Large intestine (tissue), 3 donors: ENCODE results near the gene RPL23. TPM values are rescaled to one million over a fixed set of nuclear protein-coding genes. Genes with fewer than 3 reads are reported as not detected.

Experiments
- DNase-seq, 2 donors: peaks; one replicate each; pipeline versions ENCODE4 v3.0.0 to v3.0.0-alpha.2; 2013
- H3K27ac ChIP-seq: one replicate; pipeline ENCODE4 v1.5.1; 2013; ENCODE audit warnings: low read length
- H3K27me3 ChIP-seq: 2 replicates; pipeline ENCODE4 v1.6.1; 2013; ENCODE audit warnings: low read length; ENCODE audit not compliant: control insufficient read depth, insufficient read depth
- H3K36me3 ChIP-seq: 2 replicates; pipeline ENCODE4 v1.6.1; 2013; ENCODE audit warnings: low read length; ENCODE audit not compliant: control insufficient read depth, insufficient read depth
- H3K4me1 ChIP-seq: one replicate; pipeline ENCODE4 v1.6.1; 2013; ENCODE audit warnings: low read length; ENCODE audit not compliant: control insufficient read depth, insufficient read depth
- H3K4me3 ChIP-seq: one replicate; pipeline ENCODE4 v1.5.1; 2013; ENCODE audit warnings: low read length
- H3K9me3 ChIP-seq: one replicate; pipeline ENCODE4 v1.6.1; 2013; ENCODE audit warnings: mild to moderate bottlenecking, low read depth, low read length, moderate library complexity; ENCODE audit not compliant: control insufficient read depth
- WGBS: methylation state at CpG from one replicate; pipeline ENCODE4 v1.1.5; 2013; ENCODE audit warnings: low lambda C conversion rate; ENCODE audit not compliant: insufficient coverage; 5-methylcytosine and 5-hydroxymethylcytosine counted together
- polyA plus RNA-seq: library from polyadenylated mRNA; unstranded; fragments of 120-200 nt; gene quantifications from one replicate; pipeline ENCODE4 v1.2.1, GENCODE V29; 2013

RPL23 gene
- polyA plus RNA-seq, 1 donor = 2,763 TPM

DNA sequence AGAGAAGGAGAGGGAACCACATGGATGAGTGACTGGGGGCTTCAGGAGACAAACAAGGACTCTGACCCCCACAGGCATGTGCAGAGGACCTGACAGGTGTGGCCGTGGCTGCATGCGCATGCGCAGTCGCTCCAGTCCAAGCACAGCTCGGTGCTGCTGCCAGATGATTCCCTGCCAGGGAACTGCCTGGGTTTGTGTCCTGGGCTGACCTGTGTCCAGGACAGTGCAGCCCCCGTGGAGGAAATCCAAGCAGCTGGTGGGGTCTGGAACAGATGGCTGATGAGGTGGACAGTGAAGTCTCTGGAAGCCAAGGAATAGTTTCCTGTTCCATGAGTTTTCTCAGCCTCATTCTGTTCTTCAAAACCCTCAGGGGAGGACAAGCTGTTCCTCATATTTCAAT lies 43.7 kb upstream of the RPL23 start:
- H3K36me3 ChIP-seq = peaks cover 84% of the 10 kb centered on the region
- H3K4me1 ChIP-seq = peaks cover 53% of the 10 kb centered on the region
- no peaks in the 10 kb centered on the region for H3K27me3 ChIP-seq
- peak in 1 of 2 donors; percentile 72 for DNase-seq
- no peaks in the 10 kb centered on the region for H3K9me3 ChIP-seq
- peak overlapping the region; percentile 94 for H3K27ac ChIP-seq
- H3K4me3 ChIP-seq = no peak overlapping the region
- WGBS = no CpG with 5 or more reads among the region's 6 CpGs

DNA sequence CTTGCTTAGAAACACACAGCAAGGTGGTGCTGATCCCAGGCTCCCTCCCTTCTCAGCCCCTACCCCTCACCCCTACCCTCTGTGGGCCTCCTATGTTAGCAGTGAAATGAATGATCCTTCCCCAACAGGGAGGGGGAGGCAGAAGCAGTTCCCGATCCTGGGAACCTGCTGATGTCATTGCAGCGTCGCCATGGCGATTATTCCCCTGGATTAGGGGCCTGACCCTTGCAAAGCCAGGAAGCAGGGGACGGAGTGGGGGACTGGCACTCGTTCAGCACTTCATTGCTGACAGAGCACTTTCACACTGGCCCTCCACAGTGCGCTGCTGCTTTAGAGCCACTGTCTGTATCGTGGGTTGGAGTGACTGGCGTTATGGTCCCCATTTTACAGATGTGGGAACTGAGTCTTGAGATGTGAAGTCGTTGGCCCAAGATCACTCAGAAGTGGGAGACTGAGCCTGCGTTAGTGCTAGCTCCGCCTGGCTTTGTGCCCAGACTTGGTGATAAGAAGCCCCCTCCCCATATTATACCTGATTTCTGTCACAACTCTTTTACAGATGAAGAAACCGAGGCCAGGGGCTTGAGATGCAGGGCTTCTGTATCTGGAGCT lies 42.9 kb upstream of the RPL23 start:
- peaks cover 88% of the 10 kb centered on the region for H3K36me3 ChIP-seq
- H3K4me3 ChIP-seq = no peak overlapping the region
- no peaks in the 10 kb centered on the region for H3K27me3 ChIP-seq
- peaks cover 53% of the 10 kb centered on the region for H3K4me1 ChIP-seq
- H3K27ac ChIP-seq = peak overlapping the region; percentile 94
- WGBS = no CpG with 5 or more reads among the region's 13 CpGs
- no peak for DNase-seq
- no peaks in the 10 kb centered on the region for H3K9me3 ChIP-seq

DNA sequence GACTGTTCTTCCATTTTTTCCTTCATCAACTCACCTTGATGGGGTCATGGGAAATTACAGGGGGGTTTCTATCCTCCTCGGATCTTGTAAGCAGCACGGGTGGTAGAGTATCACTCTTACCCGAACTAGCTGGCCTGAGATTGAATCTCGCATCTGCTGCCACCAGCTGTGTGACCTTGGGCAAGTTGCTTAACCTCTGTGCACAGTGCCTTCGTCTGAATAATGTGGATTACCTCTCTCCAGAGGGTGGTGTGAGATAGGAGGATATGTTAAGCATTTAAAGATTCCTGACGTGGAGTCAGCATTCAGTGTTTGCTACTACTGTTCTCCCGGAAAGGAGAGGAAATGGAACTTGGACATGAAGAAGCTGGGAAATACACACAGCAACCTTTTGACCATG lies 40.8 kb upstream of the RPL23 start:
- peaks cover 90% of the 10 kb centered on the region for H3K36me3 ChIP-seq
- H3K4me3 ChIP-seq = no peak overlapping the region
- WGBS = no CpG with 5 or more reads among the region's 7 CpGs
- DNase-seq = no peak
- no peaks in the 10 kb centered on the region for H3K27me3 ChIP-seq
- peak overlapping the region; percentile 28 for H3K27ac ChIP-seq
- H3K9me3 ChIP-seq = no peaks in the 10 kb centered on the region
- peaks cover 48% of the 10 kb centered on the region for H3K4me1 ChIP-seq

DNA sequence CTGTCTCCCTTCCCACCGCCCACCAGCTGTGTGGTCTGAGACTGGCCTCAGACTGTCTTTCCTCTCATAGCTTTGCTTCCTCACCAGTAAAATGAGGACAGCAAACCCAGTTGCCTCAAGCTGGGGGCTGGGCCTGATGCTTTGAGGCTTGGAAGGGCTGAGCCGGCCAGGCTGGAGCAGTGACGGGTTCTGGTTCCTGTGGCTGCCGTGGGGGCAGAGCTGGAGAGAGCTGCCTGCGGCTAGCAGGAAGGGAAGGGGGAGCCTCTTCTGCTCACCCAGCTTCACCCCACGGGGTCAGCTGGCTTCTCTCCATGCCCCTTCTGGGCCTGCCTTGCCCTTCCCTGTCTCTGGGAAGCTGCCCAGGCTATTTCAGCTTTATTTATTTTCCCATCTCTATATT lies 40.1 kb upstream of the RPL23 start:
- H3K9me3 ChIP-seq = no peaks in the 10 kb centered on the region
- H3K4me3 ChIP-seq = no peak overlapping the region
- no peaks in the 10 kb centered on the region for H3K27me3 ChIP-seq
- H3K4me1 ChIP-seq = peaks cover 41% of the 10 kb centered on the region
- WGBS = no CpG with 5 or more reads among the region's 6 CpGs
- DNase-seq = no peak
- H3K36me3 ChIP-seq = peaks cover 90% of the 10 kb centered on the region
- no peak overlapping the region for H3K27ac ChIP-seq

DNA sequence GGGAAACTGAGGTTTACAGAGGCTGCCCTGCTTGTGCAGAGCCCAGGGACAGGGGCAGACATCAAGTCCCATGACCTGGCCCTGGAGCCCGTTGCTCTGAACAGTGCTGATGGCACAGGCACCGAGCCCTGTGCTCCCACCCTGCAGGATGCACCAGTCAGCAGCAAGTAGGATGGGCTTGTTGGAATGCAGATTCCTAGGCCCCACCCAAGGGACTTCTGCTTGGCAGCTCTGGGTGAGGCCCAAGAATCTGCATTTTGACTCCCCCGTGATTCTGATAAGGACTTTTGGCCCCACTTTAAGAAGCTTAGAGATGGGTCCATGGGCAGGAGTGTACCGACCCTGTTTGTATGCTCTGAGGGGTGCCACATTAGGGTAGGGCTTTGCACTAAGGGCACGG lies 39.6 kb upstream of the RPL23 start:
- no peak for DNase-seq
- H3K27ac ChIP-seq = no peak overlapping the region

DNA sequence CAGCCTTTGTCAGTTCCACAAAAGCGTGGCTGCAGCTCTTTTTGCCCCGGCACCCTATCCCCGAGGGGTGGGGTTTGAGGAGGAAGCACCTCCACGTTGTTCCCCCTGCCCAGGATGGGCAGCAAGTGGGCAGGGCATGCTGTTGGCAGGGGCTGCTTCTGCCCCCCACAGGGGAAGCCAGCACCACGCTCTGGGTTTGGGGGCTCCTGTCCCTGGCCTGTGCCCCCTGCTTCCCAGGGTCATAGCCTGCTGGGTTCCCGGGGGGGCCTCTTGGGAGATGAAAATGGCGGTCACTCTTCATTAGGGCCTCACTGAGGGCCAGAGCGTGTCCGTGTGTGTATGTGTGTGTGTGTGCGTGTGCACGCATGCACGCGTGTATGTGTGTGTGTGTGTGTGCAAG lies 39.1 kb upstream of the RPL23 start:
- no peaks in the 10 kb centered on the region for H3K27me3 ChIP-seq
- WGBS = no CpG with 5 or more reads among the region's 13 CpGs
- H3K4me1 ChIP-seq = peaks cover 31% of the 10 kb centered on the region
- H3K36me3 ChIP-seq = peaks cover 94% of the 10 kb centered on the region
- no peak overlapping the region for H3K4me3 ChIP-seq
- H3K27ac ChIP-seq = no peak overlapping the region
- H3K9me3 ChIP-seq = no peaks in the 10 kb centered on the region
- no peak for DNase-seq

More for the DNA sequence above, 39.6 kb upstream of the RPL23 start:
- no peaks in the 10 kb centered on the region for H3K27me3 ChIP-seq
- no peak overlapping the region for H3K4me3 ChIP-seq
- no CpG with 5 or more reads among the region's 5 CpGs for WGBS
- H3K9me3 ChIP-seq = no peaks in the 10 kb centered on the region
- H3K4me1 ChIP-seq = peaks cover 36% of the 10 kb centered on the region
- peaks cover 90% of the 10 kb centered on the region for H3K36me3 ChIP-seq

DNA sequence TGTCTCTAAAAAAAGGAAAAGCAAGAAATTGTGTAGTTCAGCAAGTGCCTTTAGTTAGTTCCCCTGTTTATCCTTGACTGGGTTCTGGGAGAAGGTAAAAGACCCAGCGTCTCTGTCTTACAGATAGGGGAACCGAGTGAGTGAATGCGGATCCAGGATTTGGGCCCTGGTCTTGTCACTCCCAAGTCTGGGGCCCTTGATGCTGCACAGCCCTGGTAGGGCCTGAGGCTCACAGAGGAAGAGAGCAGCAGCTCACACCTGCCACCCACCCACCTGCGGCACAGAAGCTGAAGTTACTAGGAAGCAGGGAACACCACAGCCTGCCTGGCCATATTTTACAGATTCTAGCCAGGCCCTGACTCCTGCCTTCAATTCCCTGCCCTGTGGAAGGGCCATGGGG lies 38.6 kb upstream of the RPL23 start:
- WGBS = no CpG with 5 or more reads among the region's 4 CpGs

DNA sequence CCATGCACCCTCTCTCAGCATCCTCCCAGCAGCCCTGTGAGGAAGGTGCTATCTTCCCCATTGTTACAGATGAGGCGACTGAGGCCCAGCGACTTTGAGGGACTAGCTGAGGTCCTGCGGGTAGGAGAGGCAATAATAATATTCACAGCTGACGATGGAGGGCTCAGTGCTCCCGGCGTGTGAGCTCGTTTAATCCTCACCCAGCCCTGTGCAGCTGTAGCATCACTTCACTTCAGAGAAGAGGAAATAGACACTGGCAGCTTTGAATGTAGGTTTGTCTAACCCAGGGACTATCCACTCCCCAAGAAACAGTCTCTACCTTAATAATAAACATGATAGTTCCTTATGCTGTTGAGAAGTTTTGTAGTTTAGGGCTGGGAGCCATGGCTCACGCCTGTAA lies 37.9 kb upstream of the RPL23 start:
- H3K4me1 ChIP-seq = peaks cover 26% of the 10 kb centered on the region
- no peaks in the 10 kb centered on the region for H3K27me3 ChIP-seq
- H3K27ac ChIP-seq = no peak overlapping the region
- WGBS = no CpG with 5 or more reads among the region's 8 CpGs
- DNase-seq = no peak
- peaks cover 92% of the 10 kb centered on the region for H3K36me3 ChIP-seq
- no peak overlapping the region for H3K4me3 ChIP-seq
- no peaks in the 10 kb centered on the region for H3K9me3 ChIP-seq

More for the DNA sequence above, 38.6 kb upstream of the RPL23 start:
- no peak for DNase-seq
- no peak overlapping the region for H3K27ac ChIP-seq
- H3K4me1 ChIP-seq = peaks cover 28% of the 10 kb centered on the region
- no peak overlapping the region for H3K4me3 ChIP-seq
- peaks cover 95% of the 10 kb centered on the region for H3K36me3 ChIP-seq
- H3K27me3 ChIP-seq = no peaks in the 10 kb centered on the region
- H3K9me3 ChIP-seq = no peaks in the 10 kb centered on the region

DNA sequence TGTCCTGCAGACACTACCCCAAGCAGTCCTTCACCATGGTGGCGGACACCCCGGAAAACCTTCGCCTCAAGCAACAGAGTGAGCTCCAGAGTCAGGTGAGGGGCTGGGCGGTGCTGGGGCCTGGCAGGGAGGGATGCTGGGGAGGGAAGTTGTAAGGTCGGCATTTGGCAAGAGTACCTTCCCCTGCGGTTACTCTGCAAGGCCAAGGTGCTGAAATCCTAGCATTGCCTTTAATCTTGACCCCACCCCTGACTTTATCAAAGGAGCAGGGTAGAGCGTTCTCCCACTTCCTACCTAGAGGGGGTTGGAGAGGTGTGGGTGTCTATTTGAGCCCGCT lies 36.9 kb upstream of the RPL23 start:
- Histone ChIP-seq H3K27ac (no peak overlapping the region), H3K36me3 (peaks cover 82% of the 10 kb centered on the region)

DNA sequence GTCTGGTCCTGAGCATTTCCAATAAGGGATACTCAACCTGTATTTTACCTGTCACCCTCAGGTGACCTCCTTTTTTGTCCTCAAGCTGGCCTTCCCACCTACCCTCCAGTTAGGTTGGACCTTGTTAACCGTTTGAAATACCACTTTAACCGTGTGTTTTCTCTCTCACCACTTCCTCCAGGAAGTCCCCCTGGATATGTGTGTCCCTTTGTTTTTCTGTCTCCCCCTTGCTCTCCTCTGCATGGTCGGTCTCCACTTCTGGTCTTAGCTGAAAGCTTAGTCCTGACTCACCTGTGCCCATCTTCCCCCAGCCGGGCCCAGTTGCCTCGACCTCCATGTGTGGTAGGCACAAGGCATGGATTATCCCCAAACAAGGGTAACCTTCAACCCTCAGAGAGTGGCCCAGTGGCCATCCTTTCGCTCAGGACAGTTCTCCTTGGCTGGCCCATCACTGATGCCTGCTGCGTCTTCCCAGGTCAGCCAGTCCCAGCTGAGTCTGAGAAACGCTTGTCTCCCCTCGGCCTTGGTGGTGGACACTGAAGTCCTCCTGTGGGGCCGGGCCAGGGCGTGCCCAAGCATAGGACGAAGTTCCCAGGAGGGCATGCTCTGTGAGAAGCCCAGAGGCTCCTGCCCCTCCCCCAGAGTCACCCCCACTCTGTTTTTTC lies 36.4 kb upstream of the RPL23 start:
- H3K27ac ChIP-seq = peak overlapping the region; percentile 10
- H3K4me1 ChIP-seq = peaks cover 35% of the 10 kb centered on the region
- DNase-seq = no peak
- no CpG with 5 or more reads among the region's 12 CpGs for WGBS
- no peak overlapping the region for H3K4me3 ChIP-seq
- no peaks in the 10 kb centered on the region for H3K27me3 ChIP-seq
- no peaks in the 10 kb centered on the region for H3K9me3 ChIP-seq
- H3K36me3 ChIP-seq = peaks cover 80% of the 10 kb centered on the region

More for the DNA sequence above, 36.9 kb upstream of the RPL23 start:
- Histone ChIP-seq H3K4me3 (no peak overlapping the region), H3K27me3 (no peaks in the 10 kb centered on the region), H3K4me1 (peaks cover 30% of the 10 kb centered on the region), H3K9me3 (no peaks in the 10 kb centered on the region)
- DNase-seq = no peak
- no CpG with 5 or more reads among the region's 8 CpGs for WGBS

DNA sequence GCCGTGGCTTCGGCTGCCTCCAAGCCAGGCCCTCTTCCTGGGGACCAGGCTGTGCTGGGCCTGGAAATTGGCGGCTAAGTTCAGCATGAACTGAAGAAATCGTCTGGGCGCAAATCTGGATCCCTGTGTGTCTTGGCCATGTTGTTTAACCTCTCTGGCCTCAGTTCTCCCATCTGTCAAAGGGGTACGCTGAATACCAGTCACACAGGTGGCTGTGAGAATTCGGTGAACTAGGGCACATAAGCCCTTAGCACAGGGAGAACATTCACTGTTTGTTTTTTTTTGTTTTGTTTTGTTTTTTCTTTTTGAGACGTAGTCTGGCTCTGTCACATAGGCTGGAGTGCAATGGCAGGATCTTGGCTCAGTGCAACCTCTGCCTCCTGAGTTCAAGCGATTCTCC lies 35.3 kb upstream of the RPL23 start:
- Histone ChIP-seq H3K9me3 (no peaks in the 10 kb centered on the region), H3K27ac (no peak overlapping the region), H3K36me3 (peaks cover 74% of the 10 kb centered on the region), H3K4me1 (peaks cover 42% of the 10 kb centered on the region), H3K27me3 (no peaks in the 10 kb centered on the region), H3K4me3 (no peak overlapping the region)
- no CpG with 5 or more reads among the region's 9 CpGs for WGBS
- no peak for DNase-seq
